ENCODE data around the gene BMP7.

- no peak for TF ChIP-seq POLR2AphosphoS5 (IDR thresholded peaks at IDR 0.05; ENCODE audit: low read depth, low read length)
- no peak for TF ChIP-seq SPI1 (IDR thresholded peaks at IDR 0.05; ENCODE audit: low read depth, low read length)
- TF ChIP-seq POLR2A (IDR thresholded peaks at IDR 0.05; ENCODE audit: low read depth, low read length), result no peak
- TF ChIP-seq TAF1 (IDR thresholded peaks at IDR 0.05; ENCODE audit: low read depth, low read length), result no peak
Measured at GRCh38 chr20:57252559-57253162, 13.8 kb downstream of the BMP7 start.

All from GM12891 (cell line).